Amniotic stem cell (primary cell): Measurements from ENCODE around the gene POU2F2.

Experiments used
- DNase-seq: peaks from one replicate; lab custom pipeline; 2025; lab: John Stamatoyannopoulos, UW

The POU2F2 gene

GRCh38 chr19:42154471-42155323 lies 22.5 kb upstream of the POU2F2 start:
- DNase-seq = no peak

DNA sequence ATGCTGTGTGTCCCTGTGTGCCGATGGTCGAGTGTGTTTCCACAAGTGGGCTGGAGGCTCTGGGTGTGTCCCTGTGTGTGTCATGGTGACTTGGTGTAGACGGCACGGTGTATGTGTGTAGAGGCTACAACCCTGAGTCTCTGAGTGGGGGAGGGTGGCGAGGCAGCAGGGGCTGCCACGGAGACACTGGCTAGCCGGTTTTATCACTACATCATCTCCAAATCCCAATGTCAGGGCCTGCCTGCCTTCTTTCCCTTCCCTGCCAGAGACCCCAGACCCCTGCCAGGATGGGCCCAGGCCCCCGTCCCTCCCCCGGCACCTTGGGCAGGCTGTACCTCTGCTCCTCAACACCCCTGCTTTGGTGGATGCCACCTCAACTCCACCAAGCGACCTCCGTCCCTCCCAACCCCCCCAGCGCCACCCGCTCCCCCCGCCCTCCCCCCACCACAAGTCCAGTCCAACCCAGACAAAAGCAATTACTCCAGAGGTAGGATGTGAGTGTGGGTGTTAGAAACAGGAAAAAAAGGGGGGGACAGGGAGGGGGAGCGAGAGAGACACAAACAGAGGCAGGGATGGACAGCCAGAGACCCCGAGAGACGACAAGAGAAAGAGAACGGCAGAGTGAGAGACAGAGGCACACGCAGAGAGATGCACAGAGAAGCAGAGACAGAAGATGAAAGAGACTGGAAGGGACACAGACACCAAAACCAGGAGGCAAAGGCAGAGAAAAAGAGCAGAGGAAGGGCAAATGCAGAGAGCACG lies 21.6 kb upstream of the POU2F2 start:
- no peak for DNase-seq

- no peak for DNase-seq
Measured at GRCh38 chr19:42152910-42153671, 20.8 kb upstream of the POU2F2 start.

DNA sequence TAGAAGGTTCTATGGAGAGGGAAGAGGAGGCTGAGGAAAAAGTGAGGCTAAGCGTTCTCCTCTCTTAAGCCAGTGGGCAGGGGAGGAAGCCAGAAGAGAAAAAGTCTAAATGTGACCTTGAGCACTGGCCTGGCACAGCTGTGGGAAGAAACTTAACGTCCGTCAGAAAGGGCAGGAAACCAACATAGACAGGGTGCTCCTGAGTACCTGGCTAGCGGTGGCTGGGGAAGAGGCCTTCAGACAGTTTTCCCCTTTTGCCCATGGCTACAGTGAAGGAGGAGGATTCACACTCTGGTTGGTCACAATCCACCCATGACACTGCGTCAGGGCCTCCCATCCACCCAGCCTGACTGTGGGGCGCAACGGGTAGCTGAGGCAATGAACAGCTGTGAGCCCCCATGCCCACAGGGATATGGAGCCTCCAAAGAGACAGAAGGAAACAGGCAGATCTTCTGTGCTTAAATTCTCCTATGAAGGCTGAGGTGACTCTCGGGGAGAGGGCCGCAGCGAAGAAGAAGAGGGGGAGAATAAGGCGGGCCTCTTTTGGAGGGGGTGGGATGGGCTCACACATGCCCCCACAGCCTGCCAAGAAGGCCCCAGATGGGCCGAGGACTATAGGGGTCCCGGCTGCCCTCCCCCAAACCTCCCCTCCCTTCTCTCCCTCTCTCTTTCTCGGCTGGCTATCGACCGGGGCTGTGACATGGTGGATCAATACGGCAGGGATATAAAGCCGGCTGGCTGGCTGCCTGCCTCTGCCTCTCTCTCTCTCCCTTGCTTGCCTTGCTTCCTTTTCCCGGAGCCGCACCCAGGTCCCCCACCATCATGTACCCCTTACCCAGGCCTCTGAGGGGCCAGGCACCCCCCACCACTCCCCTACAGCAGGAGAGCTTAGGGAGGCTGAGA lies 19.8 kb upstream of the POU2F2 start:
- DNase-seq = no peak

DNA sequence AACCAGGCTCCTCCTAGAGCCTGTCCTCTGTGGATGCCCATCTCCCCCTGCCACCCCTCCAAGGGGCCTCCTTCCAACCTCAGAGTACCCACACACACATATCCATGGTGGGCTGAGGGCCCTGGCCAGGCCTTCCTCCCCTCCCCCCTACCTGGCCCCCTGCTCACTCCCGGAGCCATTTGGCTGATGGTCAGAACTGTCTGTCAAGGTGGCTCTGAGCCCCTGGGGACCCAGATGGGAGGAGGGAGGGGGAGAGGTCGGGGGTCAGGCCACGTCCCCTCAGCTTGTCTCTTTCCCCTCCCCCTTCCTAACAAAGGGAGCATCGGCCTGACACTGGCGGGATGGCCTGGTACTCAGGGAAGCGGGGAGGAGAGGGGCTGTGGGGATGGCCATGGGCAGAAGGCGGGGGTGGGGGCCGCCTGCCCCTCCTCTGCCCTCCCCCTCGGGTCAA lies 18.7 kb upstream of the POU2F2 start:
- no peak for DNase-seq

GRCh38 chr19:42150364-42150763 lies 18.1 kb upstream of the POU2F2 start:
- no peak for DNase-seq

- DNase-seq = no peak
Measured at GRCh38 chr19:42149447-42150202, 17.4 kb upstream of the POU2F2 start.

- no peak for DNase-seq
Measured at GRCh38 chr19:42148266-42148665, 16.0 kb upstream of the POU2F2 start.

GRCh38 chr19:42143341-42144234 lies 11.3 kb upstream of the POU2F2 start:
- DNase-seq = no peak

DNA sequence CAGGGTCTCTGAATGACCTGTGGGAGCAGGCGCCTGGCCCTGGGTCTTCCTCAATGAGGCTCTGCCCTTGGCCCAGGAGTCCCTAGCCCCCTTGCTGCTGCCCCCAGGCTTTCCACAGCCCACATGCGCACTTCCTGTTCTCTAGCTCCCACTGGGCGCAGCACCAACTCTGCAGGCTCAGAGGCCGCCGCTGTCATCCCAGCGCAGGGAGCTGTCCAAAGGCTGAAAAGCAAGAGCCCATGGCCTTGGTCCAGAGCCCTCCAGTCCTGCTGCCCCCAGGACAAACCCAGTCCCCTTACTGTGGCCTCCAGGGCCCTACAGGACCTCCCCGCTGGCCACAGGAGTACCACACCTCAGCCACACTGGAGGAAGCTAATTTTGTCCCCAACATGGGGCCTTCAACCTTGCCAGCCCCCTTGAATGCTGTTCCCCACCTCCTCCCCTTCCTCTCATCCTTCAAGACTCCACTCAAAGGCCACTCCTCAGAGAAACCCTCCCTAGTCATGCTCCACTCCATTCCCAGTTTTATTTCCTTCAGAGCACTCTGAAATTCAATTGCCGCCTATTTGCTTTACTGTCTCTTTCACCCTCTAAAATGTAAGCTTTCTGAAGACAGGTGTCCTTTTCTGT lies 8.0 kb upstream of the POU2F2 start:
- DNase-seq = no peak

GRCh38 chr19:42134535-42135070 lies 2.4 kb upstream of the POU2F2 start:
- no peak for DNase-seq

GRCh38 chr19:42132851-42133528 lies 744 bp upstream of the POU2F2 start:
- DNase-seq = no peak

DNA sequence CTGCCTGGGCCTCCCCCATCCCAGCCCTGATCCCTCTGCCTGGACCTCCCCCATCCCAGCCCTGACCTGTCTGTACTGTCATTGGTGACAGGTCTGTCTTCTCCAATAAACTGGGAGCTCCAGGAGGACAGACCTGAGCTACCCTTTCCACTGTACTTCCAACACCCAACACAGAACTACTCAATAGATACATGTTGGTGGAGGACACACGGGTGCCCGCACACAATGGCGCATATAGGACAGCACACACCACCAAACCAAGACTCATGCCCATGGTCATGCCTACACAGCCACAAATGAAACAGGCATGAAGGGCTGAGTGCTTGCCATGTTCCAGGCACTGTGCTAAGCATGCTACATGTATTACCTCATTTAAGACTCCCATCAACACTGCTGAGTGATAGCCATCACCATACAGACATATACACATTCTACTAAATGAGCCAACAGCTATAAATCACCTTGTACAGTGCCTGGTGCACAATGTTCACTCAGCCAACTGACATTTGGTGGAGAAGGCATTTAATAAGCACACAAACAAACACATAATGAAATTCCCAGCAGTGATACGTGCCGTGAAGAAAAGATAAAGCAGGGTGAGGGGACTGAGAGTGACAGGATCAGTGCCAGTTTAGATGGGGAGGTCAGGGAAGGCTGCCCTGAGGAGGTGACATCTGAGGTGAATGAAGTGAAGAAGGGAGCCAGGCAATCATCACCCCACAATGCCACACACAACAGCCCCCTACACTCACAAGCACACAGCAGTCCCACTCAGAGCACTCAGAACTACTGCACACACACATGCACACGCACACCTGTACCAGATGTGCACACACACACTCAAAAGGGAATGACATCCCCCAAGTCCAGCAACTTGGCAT lies 857 bp downstream of the POU2F2 start:
- DNase-seq = no peak

GRCh38 chr19:42130254-42130573 lies 2.0 kb downstream of the POU2F2 start:
- DNase-seq = no peak

DNA sequence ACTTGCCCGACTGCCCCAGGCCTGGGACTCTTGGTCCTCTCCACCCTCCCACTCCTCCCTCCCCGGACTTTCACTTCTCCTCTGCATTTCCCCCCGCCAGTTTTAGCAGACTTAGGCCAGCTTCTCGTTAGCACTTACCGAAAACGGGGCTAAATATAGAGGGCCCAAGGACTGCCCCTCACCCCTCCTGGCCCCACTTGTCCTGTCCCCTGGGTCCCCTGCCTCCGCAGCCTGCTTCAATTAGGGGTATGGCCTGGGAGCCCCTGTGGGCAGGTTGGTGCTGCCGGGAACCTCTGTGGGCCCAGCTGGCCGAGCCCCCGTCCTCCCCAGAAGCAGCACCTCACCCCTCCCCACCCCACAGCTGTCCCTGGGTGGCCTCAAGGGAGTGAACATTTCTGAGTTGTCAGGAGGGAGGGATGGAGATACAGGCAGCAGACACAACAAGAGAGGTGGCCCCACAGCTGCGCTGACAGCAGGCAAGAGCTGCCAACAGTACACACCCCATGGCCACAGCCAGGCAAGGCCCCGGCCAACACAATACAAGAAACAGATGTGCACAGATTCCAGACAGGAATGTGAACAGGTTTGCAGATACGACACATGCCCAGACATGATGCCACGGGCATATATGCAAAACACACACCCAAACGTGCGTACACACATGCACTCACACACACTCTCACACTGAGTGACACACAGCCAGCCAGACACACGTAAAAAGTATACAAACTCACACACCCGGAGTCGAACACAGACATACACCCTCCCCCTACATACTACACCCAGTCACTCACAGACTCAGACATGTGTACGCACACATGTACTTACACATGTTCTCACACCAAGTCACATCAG lies 2.6 kb downstream of the POU2F2 start:
- no peak for DNase-seq

DNA sequence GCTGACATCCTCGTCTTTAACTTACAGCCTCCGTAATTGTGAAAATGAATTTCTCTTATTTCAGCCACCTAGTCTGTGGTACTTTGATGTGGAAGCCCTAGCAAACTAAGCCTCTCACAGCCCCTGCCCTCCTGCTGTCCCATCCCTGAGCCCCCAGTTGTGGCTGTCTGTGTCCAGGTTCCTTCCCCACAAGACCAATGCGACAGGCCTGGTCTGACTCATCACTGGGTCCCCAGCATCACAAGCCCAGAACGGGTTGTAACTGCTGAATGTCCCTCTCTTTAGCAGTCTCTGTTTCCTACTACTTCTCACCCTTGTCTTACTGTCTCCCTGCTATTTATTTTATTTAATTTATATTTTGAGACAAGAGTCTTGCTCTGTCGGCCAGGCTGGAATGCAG lies 5.7 kb downstream of the POU2F2 start:
- no peak for DNase-seq

DNA sequence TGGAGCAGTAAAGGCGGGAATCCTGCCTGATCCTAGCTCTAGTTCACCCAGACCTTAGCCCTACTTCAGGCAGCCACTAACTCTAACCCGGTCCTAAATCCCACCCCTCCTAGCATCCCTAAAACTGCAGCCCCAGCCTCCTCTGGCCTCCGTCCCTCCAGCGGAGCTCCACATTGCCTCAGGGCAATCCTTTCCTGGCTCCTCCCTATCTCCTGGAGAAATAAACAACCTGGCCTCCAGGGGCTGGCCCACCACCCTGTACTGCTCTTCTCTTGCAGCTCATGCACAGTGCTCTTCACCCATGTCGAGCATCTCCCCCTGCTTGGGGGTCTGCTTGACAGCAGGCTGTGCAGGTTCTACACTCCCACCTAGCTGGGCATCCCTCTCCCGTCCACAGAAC lies 6.7 kb downstream of the POU2F2 start:
- DNase-seq = no peak
